Right atrium auricular region (tissue), 2 donors: ENCODE measurements around the gene GAREM1. TPM values are rescaled to one million over a fixed set of nuclear protein-coding genes. Genes with fewer than 3 reads are reported as not detected.

Source experiments
- DNase-seq: peaks from one replicate; pipeline ENCODE4 v3.0.0-alpha.2; 2019; ENCODE audit warnings: low spot score
- H3K27ac ChIP-seq, 2 donors: fragments of 200-600 bp; sonication (generic); 1 replicate in 1 of 2; 2 replicates in 1 of 2; pipeline ENCODE4 v1.5.1; 2016 to 2019
- H3K27me3 ChIP-seq, 2 donors: fragments of 200-600 bp; sonication (generic); one replicate each; pipeline versions ENCODE4 v1.5.1 to v1.6.0; 2017 to 2019
- H3K36me3 ChIP-seq: fragments of 200-600 bp; sonication (generic); one replicate; pipeline ENCODE4 v1.5.1; 2016
- H3K4me1 ChIP-seq, 2 donors: fragments of 200-600 bp; sonication (generic); one replicate each; pipeline versions ENCODE4 v1.5.1 to v1.6.0; 2017 to 2019
- H3K4me3 ChIP-seq, 2 donors: fragments of 200-600 bp; sonication (generic); 1 replicate in 1 of 2; 2 replicates in 1 of 2; pipeline ENCODE4 v1.5.1; 2017 to 2019; ENCODE audit warnings: mild to moderate bottlenecking in 1 of 2, moderate library complexity in 1 of 2
- H3K9me3 ChIP-seq, 2 donors: fragments of 200-600 bp; sonication (generic); one replicate each; pipeline ENCODE4 v1.5.1; 2019
- CTCF ChIP-seq, 2 donors: fragments of 200-600 bp; sonication (generic); IDR thresholded peaks; one replicate each; pipeline ENCODE4 v1.5.1; 2019; ENCODE audit warnings: antibody characterized with exemption in 2 of 2
- total RNA-seq, 2 donors: library from RNA; depleted of rRNA; stranded (reverse); fragments of >200 nt; gene quantifications; one replicate each; pipeline ENCODE4 v1.1.0, GENCODE V29; 2016

GAREM1 gene
- total RNA-seq, 2 donors from 2014 or later: 13.6 to 19.3 TPM

GRCh38 chr18:32366586-32367538 is 103.8 kb downstream of the GAREM1 start:
- no peak overlapping the region for H3K27ac ChIP-seq
- TF ChIP-seq CTCF (IDR thresholded peaks at IDR 0.05): no peak
- no peaks in the 10 kb centered on the region for H3K36me3 ChIP-seq
- H3K27me3 ChIP-seq: no peaks in the 10 kb centered on the region
- peaks cover 0 to 29% of the 10 kb centered on the region in 2 donors for H3K4me1 ChIP-seq
- no peak for DNase-seq
- H3K9me3 ChIP-seq: no peaks in the 10 kb centered on the region
- H3K4me3 ChIP-seq: no peak overlapping the region

GRCh38 chr18:32362484-32362883 is 108.2 kb downstream of the GAREM1 start:
- Histone ChIP-seq H3K4me3 (no peak overlapping the region), H3K27ac (no peak overlapping the region), H3K27me3 (no peaks in the 10 kb centered on the region), H3K36me3 (no peaks in the 10 kb centered on the region), H3K9me3 (no peaks in the 10 kb centered on the region), H3K4me1 (peaks cover 0 to 26% of the 10 kb centered on the region in 2 donors)
- DNase-seq: no peak
- no peak for TF ChIP-seq CTCF (IDR thresholded peaks at IDR 0.05)

GRCh38 chr18:32360682-32361345 is 109.9 kb downstream of the GAREM1 start:
- Histone ChIP-seq H3K9me3 (no peaks in the 10 kb centered on the region), H3K27ac (no peak overlapping the region), H3K4me3 (no peak overlapping the region), H3K36me3 (no peaks in the 10 kb centered on the region), H3K27me3 (no peaks in the 10 kb centered on the region), H3K4me1 (peaks cover 0 to 14% of the 10 kb centered on the region in 2 donors)
- TF ChIP-seq CTCF (IDR thresholded peaks at IDR 0.05): no peak
- DNase-seq: no peak

GRCh38 chr18:32358529-32358928 is 112.2 kb downstream of the GAREM1 start:
- H3K36me3 ChIP-seq: no peaks in the 10 kb centered on the region
- H3K27ac ChIP-seq: no peak overlapping the region
- no peaks in the 10 kb centered on the region for H3K9me3 ChIP-seq
- H3K4me3 ChIP-seq: no peak overlapping the region
- no peak for TF ChIP-seq CTCF (IDR thresholded peaks at IDR 0.05)
- no peak for DNase-seq
- H3K27me3 ChIP-seq: no peaks in the 10 kb centered on the region
- H3K4me1 ChIP-seq: peaks cover 0 to 14% of the 10 kb centered on the region in 2 donors

GRCh38 chr18:32358075-32358474 is 112.6 kb downstream of the GAREM1 start:
- no peaks in the 10 kb centered on the region for H3K9me3 ChIP-seq
- DNase-seq: no peak
- H3K27me3 ChIP-seq: no peaks in the 10 kb centered on the region
- H3K4me1 ChIP-seq: peaks cover 0 to 14% of the 10 kb centered on the region in 2 donors
- H3K4me3 ChIP-seq: no peak overlapping the region
- no peaks in the 10 kb centered on the region for H3K36me3 ChIP-seq
- no peak for TF ChIP-seq CTCF (IDR thresholded peaks at IDR 0.05)
- H3K27ac ChIP-seq: no peak overlapping the region
